Uterus (tissue), 2 donors: ENCODE measurements around the gene PPCDC.

ENCODE experiments used
- CTCF ChIP-seq, 4 experiments: fragments of 200-600 bp in 2 of 4; fragments of 450-650 bp in 2 of 4; sonication (generic) in 2 of 4; IDR thresholded peaks; one replicate each; pipeline ENCODE4 v1.5.1; 2016 to 2019; ENCODE audit warnings: antibody characterized with exemption in 4 of 4, mild to moderate bottlenecking in 2 of 4, moderate library complexity in 1 of 4
- POLR2A ChIP-seq, 2 donors: fragments of 450-650 bp; IDR thresholded peaks; one replicate each; pipeline ENCODE4 v1.6.1; 2016; ENCODE audit warnings: antibody characterized with exemption in 2 of 2, mild to moderate bottlenecking in 1 of 2, moderate library complexity in 1 of 2

- TF ChIP-seq CTCF (IDR thresholded peaks at IDR 0.05) (no peak), POLR2A (IDR thresholded peaks at IDR 0.05) (no peak)
These were observed 26.0 kb downstream of the PPCDC start for GRCh38 chr15:75049392-75049791.
